ENCODE measurements around the gene BCL2. TPM values are rescaled to one million over a fixed set of nuclear protein-coding genes. Genes with fewer than 3 reads are reported as not detected.

The BCL2 gene
- total RNA-seq, 1 experiment from 2014 or later, result 2.6 TPM

GRCh38 chr18:63344918-63345317, 25.3 kb upstream of the BCL2 start:
- DNase-seq (ENCODE audit: low spot score), result no peak
- no peak for TF ChIP-seq SOX15 (CRISPR knock-in tag; IDR thresholded peaks at IDR 0.05)
- TF ChIP-seq NR2C2 (CRISPR knock-in tag; IDR thresholded peaks at IDR 0.05), result no peak
- TF ChIP-seq CREM (CRISPR knock-in tag; IDR thresholded peaks at IDR 0.05), result no peak
- TF ChIP-seq ZNF138 (CRISPR knock-in tag; conservative IDR thresholded peaks at IDR 0.05), result no peak
- no peak for TF ChIP-seq STAT6 (CRISPR knock-in tag; conservative IDR thresholded peaks at IDR 0.05; ENCODE audit: low read depth)
- no peak for TF ChIP-seq E2F4 (CRISPR knock-in tag; IDR thresholded peaks at IDR 0.05; ENCODE audit: borderline replicate concordance, low read depth)
- no peak for TF ChIP-seq HMGXB4 (CRISPR knock-in tag; IDR thresholded peaks at IDR 0.05)
- no peak for TF ChIP-seq SMAD4 (CRISPR knock-in tag; IDR thresholded peaks at IDR 0.05)
- TF ChIP-seq ZNF425 (CRISPR knock-in tag; conservative IDR thresholded peaks at IDR 0.05), result no peak
- no peak for TF ChIP-seq JUN (CRISPR knock-in tag; IDR thresholded peaks at IDR 0.05)
- no peak for TF ChIP-seq ZNF232 (CRISPR knock-in tag; IDR thresholded peaks at IDR 0.05)
- TF ChIP-seq ZNF317 (CRISPR knock-in tag; IDR thresholded peaks at IDR 0.05; ENCODE audit: borderline replicate concordance, low read depth), result no peak
- TF ChIP-seq FOXK1 (CRISPR knock-in tag; IDR thresholded peaks at IDR 0.05), result no peak
- TF ChIP-seq, protein P1, sequence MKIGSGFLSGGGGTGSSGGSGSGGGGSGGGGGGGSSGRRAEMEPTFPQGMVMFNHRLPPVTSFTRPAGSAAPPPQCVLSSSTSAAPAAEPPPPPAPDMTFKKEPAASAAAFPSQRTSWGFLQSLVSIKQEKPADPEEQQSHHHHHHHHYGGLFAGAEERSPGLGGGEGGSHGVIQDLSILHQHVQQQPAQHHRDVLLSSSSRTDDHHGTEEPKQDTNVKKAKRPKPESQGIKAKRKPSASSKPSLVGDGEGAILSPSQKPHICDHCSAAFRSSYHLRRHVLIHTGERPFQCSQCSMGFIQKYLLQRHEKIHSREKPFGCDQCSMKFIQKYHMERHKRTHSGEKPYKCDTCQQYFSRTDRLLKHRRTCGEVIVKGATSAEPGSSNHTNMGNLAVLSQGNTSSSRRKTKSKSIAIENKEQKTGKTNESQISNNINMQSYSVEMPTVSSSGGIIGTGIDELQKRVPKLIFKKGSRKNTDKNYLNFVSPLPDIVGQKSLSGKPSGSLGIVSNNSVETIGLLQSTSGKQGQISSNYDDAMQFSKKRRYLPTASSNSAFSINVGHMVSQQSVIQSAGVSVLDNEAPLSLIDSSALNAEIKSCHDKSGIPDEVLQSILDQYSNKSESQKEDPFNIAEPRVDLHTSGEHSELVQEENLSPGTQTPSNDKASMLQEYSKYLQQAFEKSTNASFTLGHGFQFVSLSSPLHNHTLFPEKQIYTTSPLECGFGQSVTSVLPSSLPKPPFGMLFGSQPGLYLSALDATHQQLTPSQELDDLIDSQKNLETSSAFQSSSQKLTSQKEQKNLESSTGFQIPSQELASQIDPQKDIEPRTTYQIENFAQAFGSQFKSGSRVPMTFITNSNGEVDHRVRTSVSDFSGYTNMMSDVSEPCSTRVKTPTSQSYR (CRISPR knock-in tag; IDR thresholded peaks at IDR 0.05), result no peak
- TF ChIP-seq FOXP1 (CRISPR knock-in tag; IDR thresholded peaks at IDR 0.05; ENCODE audit: borderline replicate concordance), result no peak
- TF ChIP-seq TEAD4 (CRISPR knock-in tag; IDR thresholded peaks at IDR 0.05), result no peak
- no peak for TF ChIP-seq MYBL2 (CRISPR knock-in tag; IDR thresholded peaks at IDR 0.05)
- H3K4me3 Mint-ChIP-seq, result no peak overlapping the region
- peaks cover 15% of the 10 kb centered on the region for H3K4me1 Mint-ChIP-seq
- H3K36me3 Mint-ChIP-seq, result peaks cover 58% of the 10 kb centered on the region
- H3K27me3 Mint-ChIP-seq (ENCODE audit: low read depth), result no peaks in the 10 kb centered on the region
- ATAC-seq, result no peak
- H3K27ac Mint-ChIP-seq, result no peak overlapping the region; the same call in 1 of the 2 replicates
- H3K9me3 Mint-ChIP-seq, result no peaks in the 10 kb centered on the region
- ChIA-PET POLR2A (no interaction called here), CTCF (no interaction called here)
